SK-N-SH (cell line): ENCODE measurements around the gene LARGE1. TPM values are rescaled to one million over a fixed set of nuclear protein-coding genes. Genes with fewer than 3 reads are reported as not detected.

Source experiments
- CTCF ChIA-PET: fragments of 300-600, 350-600 bp; formaldehyde crosslinking; extraction: SDS; loops from one replicate; lab custom pipeline; 2021; lab: Yijun Ruan, JAX
- POLR2A ChIA-PET: fragments of 350-600 bp; sonication (Branson Sonifier 250); formaldehyde crosslinking; extraction: SDS; loops from one replicate; lab custom pipeline; 2020; ENCODE audit warnings: antibody characterized with exemption, inconsistent platforms; lab: Yijun Ruan, JAX
- DNase-seq: peaks from one replicate; pipeline ENCODE4 v3.0.0; 2012
- H2AFZ ChIP-seq: fragments of 200-600 bp; sonication (generic); 2 replicates; pipeline ENCODE4 v1.8.1; 2016; ENCODE audit warnings: antibody characterized with exemption, mild to moderate bottlenecking, low read depth
- H3F3A ChIP-seq: fragments of 200-600 bp; sonication (generic); replicated peaks from 2 replicates; pipeline ENCODE3; 2016; ENCODE audit warnings: antibody characterized with exemption, mild to moderate bottlenecking; ENCODE audit not compliant: insufficient read depth
- H3K27ac ChIP-seq, 2 experiments: fragments of 200-500 bp in 1 of 2; fragments of 200-600 bp in 1 of 2; sonication (Bioruptor generic) in 1 of 2; sonication (generic), shearing (Covaris generic) in 1 of 2; 2 replicates each; pipeline versions ENCODE4 v1.5.1 to v1.6.1; 2014 to 2016; ENCODE audit warnings: low read depth in 2 of 2, inconsistent platforms in 1 of 2, low read length in 1 of 2, mild to moderate bottlenecking in 1 of 2, mixed read lengths in 1 of 2
- H3K27me3 ChIP-seq: fragments of 200-600 bp; sonication (generic), shearing (Covaris generic); 2 replicates; pipeline ENCODE4 v1.6.1; 2016; ENCODE audit warnings: mixed run types; ENCODE audit not compliant: insufficient read depth
- H3K36me3 ChIP-seq, 2 experiments: fragments of 200-500 bp in 1 of 2; fragments of 200-600 bp in 1 of 2; sonication (Bioruptor generic) in 1 of 2; sonication (generic) in 1 of 2; replicated peaks in 1 of 2; 2 replicates each; pipeline versions ENCODE3 to v1.5.1; 2014 to 2016; ENCODE audit warnings: low read length in 1 of 2, mild to moderate bottlenecking in 1 of 2; ENCODE audit not compliant: insufficient read depth in 2 of 2, control insufficient read depth in 1 of 2
- H3K4me1 ChIP-seq, 2 experiments: fragments of 200-500 bp in 1 of 2; fragments of 200-600 bp in 1 of 2; sonication (Bioruptor generic) in 1 of 2; sonication (generic), shearing (Covaris generic) in 1 of 2; 2 replicates each; pipeline versions ENCODE4 v1.5.1 to v1.6.1; 2014 to 2016; ENCODE audit warnings: low read depth in 1 of 2, low read length in 1 of 2, mixed run types in 1 of 2; ENCODE audit not compliant: insufficient read depth in 2 of 2, control insufficient read depth in 1 of 2
- H3K4me2 ChIP-seq: fragments of 200-600 bp; sonication (generic), shearing (Covaris generic); 2 replicates; pipeline ENCODE4 v1.6.1; 2017; ENCODE audit warnings: mixed run types
- H3K4me3 ChIP-seq, 2 experiments: fragments of 200-500 bp in 1 of 2; fragments of 200-600 bp in 1 of 2; sonication (Bioruptor generic) in 1 of 2; sonication (generic), shearing (Covaris generic) in 1 of 2; 2 replicates each; pipeline versions ENCODE4 v1.5.1 to v1.8.1; 2014 to 2016; ENCODE audit warnings: low read depth in 2 of 2, inconsistent platforms in 1 of 2, low read length in 1 of 2, mild to moderate bottlenecking in 1 of 2, mixed read lengths in 1 of 2, moderate library complexity in 1 of 2
- H3K79me2 ChIP-seq: fragments of 200-600 bp; sonication (generic); 2 replicates; pipeline ENCODE4 v1.8.1; 2017; ENCODE audit warnings: mild to moderate bottlenecking; ENCODE audit not compliant: insufficient read depth
- H3K9ac ChIP-seq: fragments of 200-600 bp; sonication (generic); 2 replicates; pipeline ENCODE4 v1.6.1; 2017; ENCODE audit warnings: mixed run types
- H3K9me2 ChIP-seq: fragments of 200-600 bp; sonication (generic); 2 replicates; pipeline ENCODE4 v1.6.1; 2017; ENCODE audit warnings: mixed run types
- H3K9me3 ChIP-seq: fragments of 200-600 bp; sonication (generic); 2 replicates; pipeline ENCODE4 v1.6.1; 2017; ENCODE audit warnings: mixed run types, mild to moderate bottlenecking, moderate library complexity
- H4K20me1 ChIP-seq: fragments of 200-600 bp; sonication (generic); 2 replicates; pipeline ENCODE4 v1.6.1; 2017; ENCODE audit warnings: mild to moderate bottlenecking, mixed run types; ENCODE audit not compliant: insufficient read depth
- CHD2 ChIP-seq: fragments of 150-350 bp; IDR thresholded peaks from 2 replicates; pipeline ENCODE4 v1.6.1; 2018; ENCODE audit warnings: low read length; ENCODE audit not compliant: partially characterized antibody
- EP300 ChIP-seq, 2 experiments: IDR thresholded peaks; 2 replicates each; pipeline versions ENCODE4 v1.4.0 to v1.6.1; 2012; ENCODE audit warnings: borderline replicate concordance in 1 of 2, low read depth in 1 of 2, low read length in 1 of 2
- EZH2phosphoT487 ChIP-seq: fragments of 200-600 bp; sonication (generic); IDR thresholded peaks from 2 replicates; pipeline ENCODE4 v1.6.1; 2017; ENCODE audit warnings: low read depth, mixed run types, mild to moderate bottlenecking, antibody characterized with exemption, moderate library complexity, borderline replicate concordance
- FOXJ3 ChIP-seq: sonication (generic); formaldehyde crosslinking; IDR thresholded peaks from 2 replicates; pipeline ENCODE4 v1.5.1; 2020; ENCODE audit warnings: mild to moderate bottlenecking, missing genetic modification reagents
- GATA2 ChIP-seq: sonication (generic); formaldehyde crosslinking; IDR thresholded peaks from 2 replicates; pipeline ENCODE4 v1.5.0; 2020; ENCODE audit warnings: mild to moderate bottlenecking, missing genetic modification reagents
- NFIC ChIP-seq: IDR thresholded peaks from 2 replicates; pipeline ENCODE4 v1.4.0; 2012; ENCODE audit warnings: borderline replicate concordance
- NRF1 ChIP-seq: IDR thresholded peaks from 2 replicates; pipeline ENCODE4 v1.6.1; 2012; ENCODE audit warnings: low read depth, mild to moderate bottlenecking, low read length
- POLR2AphosphoS5 ChIP-seq: IDR thresholded peaks from 2 replicates; pipeline ENCODE4 v1.6.1; 2012; ENCODE audit warnings: low read depth, low read length
- RAD21 ChIP-seq: IDR thresholded peaks from 2 replicates; pipeline ENCODE4 v1.6.1; 2012; ENCODE audit warnings: mild to moderate bottlenecking, low read length
- RXRA ChIP-seq: IDR thresholded peaks from 2 replicates; pipeline ENCODE4 v1.4.0; 2012; ENCODE audit warnings: low read depth, mild to moderate bottlenecking, borderline replicate concordance
- SMC3 ChIP-seq: IDR thresholded peaks from 2 replicates; pipeline ENCODE4 v1.6.1; 2012; ENCODE audit warnings: low read depth, low read length, improper control_type of control experiment
- TAF1 ChIP-seq: IDR thresholded peaks from 2 replicates; pipeline ENCODE4 v1.6.1; 2012; ENCODE audit warnings: low read depth, mild to moderate bottlenecking, low read length, moderate library complexity, borderline replicate concordance
- TCF12 ChIP-seq: IDR thresholded peaks from 2 replicates; pipeline ENCODE4 v1.4.0; 2012
- TEAD4 ChIP-seq: IDR thresholded peaks from 2 replicates; pipeline ENCODE4 v1.4.0; 2012; ENCODE audit warnings: mild to moderate bottlenecking, borderline replicate concordance; ENCODE audit not compliant: insufficient read depth
- YY1 ChIP-seq: IDR thresholded peaks from 2 replicates; pipeline ENCODE4 v1.4.0; 2012; ENCODE audit warnings: low read depth, mild to moderate bottlenecking
- WGBS: methylation state at CpG from one replicate; pipeline ENCODE4 v1.1.6; 2017; ENCODE audit warnings: low lambda C conversion rate; 5-methylcytosine and 5-hydroxymethylcytosine counted together
- polyA plus RNA-seq, 3 experiments: library from polyadenylated mRNA; depleted of rRNA; stranded (reverse); fragments of >200 nt; gene quantifications; 2 replicates each; pipeline ENCODE4 v1.2.3, GENCODE V29; 2012
- TF ChIP-seq, protein P1 (sequence below): IDR thresholded peaks from 2 replicates; pipeline ENCODE4 v1.4.0; 2012; ENCODE audit warnings: low read depth
- TF ChIP-seq, protein P2 (sequence below): fragments of 200-600 bp; sonication (generic); IDR thresholded peaks from 2 replicates; pipeline ENCODE4 v1.6.1; 2017; ENCODE audit warnings: antibody characterized with exemption, mild to moderate bottlenecking, moderate library complexity
- TF ChIP-seq, protein P3 (sequence below): IDR thresholded peaks from 2 replicates; pipeline ENCODE4; 2012
- TF ChIP-seq, protein P4 (sequence below): fragments of 150-350 bp; IDR thresholded peaks from 2 replicates; pipeline ENCODE4 v1.6.1; 2017; ENCODE audit warnings: antibody characterized with exemption, low read length, low read depth, borderline replicate concordance

The LARGE1 gene
- polyA plus RNA-seq, 1 of the 3 experiments (the other 2 are of a cell fraction), result 1.1 TPM

DNA sequence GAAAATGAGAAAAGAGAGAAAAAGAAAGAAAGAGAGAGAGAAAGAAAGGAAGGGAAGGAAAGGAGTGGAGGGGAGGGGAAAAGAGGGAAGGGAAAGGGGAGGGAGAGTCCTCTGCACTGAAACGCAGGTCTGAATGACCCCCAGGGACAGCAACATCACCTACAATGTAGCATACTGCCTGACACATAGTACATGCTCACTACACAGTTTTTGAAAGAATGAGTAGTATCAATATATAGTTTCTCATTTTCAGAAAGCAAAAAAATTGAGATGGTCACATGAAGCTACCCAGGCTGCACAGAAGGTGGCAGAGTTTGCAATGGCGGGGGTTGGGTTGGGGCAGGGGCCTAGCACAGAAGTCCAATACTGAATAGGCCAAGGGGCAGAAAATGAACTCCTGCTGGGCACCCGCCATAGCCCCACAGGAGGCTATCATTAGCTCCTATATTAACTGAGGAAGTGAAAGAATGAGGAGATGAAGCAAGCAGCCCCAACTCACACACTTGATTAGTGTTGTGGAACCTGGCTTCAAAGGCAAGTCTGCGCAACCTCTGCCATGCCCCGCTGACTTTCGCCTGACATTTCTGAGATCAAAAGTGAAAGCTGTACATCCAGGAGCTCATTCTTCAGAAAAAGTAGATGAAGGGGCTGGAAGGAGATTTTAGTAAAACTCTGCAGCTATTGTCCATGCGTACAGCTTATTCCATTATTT lies 620.9 kb downstream of the LARGE1 start:
- Histone ChIP-seq H3K4me1 (no peaks in the 10 kb centered on the region), H3K9ac (no peak overlapping the region), H3K4me3 (no peak overlapping the region), H3K9me3 (no peaks in the 10 kb centered on the region), H3K27me3 (no peaks in the 10 kb centered on the region)
- 65% methylated on average over 6 of the region's 7 CpGs for WGBS
- CTCF ChIA-PET, result interaction anchor here (0.6 to 2.4 kb wide), 11 partner anchors 10 to 812 kb away, joined by 3 to 9 read pairs (median 3); no protein-coding TSS in a partner anchor
- no peak for TF ChIP-seq EP300 (IDR thresholded peaks at IDR 0.05; ENCODE audit: borderline replicate concordance in 1 of 2, low read depth in 1 of 2, low read length in 1 of 2)
- TF ChIP-seq RXRA, result no peak
- no peak for TF ChIP-seq NFIC
- TF ChIP-seq, protein P1, sequence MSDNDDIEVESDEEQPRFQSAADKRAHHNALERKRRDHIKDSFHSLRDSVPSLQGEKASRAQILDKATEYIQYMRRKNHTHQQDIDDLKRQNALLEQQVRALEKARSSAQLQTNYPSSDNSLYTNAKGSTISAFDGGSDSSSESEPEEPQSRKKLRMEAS, result no peak
- TF ChIP-seq FOXJ3, result no peak
- TF ChIP-seq EZH2phosphoT487, result no peak
- TF ChIP-seq SMC3, result no peak
- no peak for TF ChIP-seq POLR2AphosphoS5
- TF ChIP-seq, protein P2, sequence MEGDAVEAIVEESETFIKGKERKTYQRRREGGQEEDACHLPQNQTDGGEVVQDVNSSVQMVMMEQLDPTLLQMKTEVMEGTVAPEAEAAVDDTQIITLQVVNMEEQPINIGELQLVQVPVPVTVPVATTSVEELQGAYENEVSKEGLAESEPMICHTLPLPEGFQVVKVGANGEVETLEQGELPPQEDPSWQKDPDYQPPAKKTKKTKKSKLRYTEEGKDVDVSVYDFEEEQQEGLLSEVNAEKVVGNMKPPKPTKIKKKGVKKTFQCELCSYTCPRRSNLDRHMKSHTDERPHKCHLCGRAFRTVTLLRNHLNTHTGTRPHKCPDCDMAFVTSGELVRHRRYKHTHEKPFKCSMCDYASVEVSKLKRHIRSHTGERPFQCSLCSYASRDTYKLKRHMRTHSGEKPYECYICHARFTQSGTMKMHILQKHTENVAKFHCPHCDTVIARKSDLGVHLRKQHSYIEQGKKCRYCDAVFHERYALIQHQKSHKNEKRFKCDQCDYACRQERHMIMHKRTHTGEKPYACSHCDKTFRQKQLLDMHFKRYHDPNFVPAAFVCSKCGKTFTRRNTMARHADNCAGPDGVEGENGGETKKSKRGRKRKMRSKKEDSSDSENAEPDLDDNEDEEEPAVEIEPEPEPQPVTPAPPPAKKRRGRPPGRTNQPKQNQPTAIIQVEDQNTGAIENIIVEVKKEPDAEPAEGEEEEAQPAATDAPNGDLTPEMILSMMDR, result no peak
- TF ChIP-seq, protein P3, sequence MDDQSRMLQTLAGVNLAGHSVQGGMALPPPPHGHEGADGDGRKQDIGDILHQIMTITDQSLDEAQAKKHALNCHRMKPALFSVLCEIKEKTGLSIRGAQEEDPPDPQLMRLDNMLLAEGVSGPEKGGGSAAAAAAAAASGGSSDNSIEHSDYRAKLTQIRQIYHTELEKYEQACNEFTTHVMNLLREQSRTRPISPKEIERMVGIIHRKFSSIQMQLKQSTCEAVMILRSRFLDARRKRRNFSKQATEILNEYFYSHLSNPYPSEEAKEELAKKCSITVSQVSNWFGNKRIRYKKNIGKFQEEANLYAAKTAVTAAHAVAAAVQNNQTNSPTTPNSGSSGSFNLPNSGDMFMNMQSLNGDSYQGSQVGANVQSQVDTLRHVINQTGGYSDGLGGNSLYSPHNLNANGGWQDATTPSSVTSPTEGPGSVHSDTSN, result no peak
- TF ChIP-seq TCF12, result no peak
- TF ChIP-seq TAF1, result no peak
- TF ChIP-seq NRF1, result no peak
- TF ChIP-seq, all 33 proteins: peak for 0
- H3F3A ChIP-seq, result no peaks in the 10 kb centered on the region
- POLR2A ChIA-PET, result no interaction called here
- no peak for DNase-seq
- H3K9me2 ChIP-seq, result no peaks in the 10 kb centered on the region
- no peaks in the 10 kb centered on the region for H3K79me2 ChIP-seq
- no peaks in the 10 kb centered on the region for H3K36me3 ChIP-seq
- no peak overlapping the region for H3K4me2 ChIP-seq
- no peak overlapping the region for H2AFZ ChIP-seq
- H4K20me1 ChIP-seq, result no peaks in the 10 kb centered on the region
- no peak overlapping the region for H3K27ac ChIP-seq

DNA sequence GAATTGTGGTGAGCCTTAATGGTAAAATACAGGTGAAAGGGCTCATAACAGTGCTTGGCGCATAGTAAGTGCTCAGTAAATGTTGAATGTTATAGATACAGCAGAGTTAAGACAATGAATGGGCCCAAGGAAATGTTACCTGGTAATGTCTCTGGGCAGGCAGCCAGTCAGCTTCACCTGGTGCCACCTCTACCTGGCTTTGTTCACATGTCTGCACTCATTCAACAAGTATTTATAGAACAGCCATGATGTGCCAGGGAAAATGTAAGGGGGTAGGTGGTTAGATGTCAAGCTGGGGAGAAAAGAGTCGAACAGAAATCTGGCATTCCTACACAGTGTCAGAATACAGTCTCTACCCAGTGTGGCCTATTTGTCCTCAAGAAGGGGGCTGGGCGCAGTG lies 623.3 kb downstream of the LARGE1 start:
- WGBS, result 56% methylated on average over 3 of the region's 3 CpGs
- TF ChIP-seq, protein P1, result no peak
- TF ChIP-seq CHD2, result no peak
- TF ChIP-seq YY1, result no peak
- no peak for TF ChIP-seq RAD21
- TF ChIP-seq, protein P3, result no peak
- TF ChIP-seq TEAD4, result no peak
- TF ChIP-seq NRF1, result no peak
- no peak for TF ChIP-seq POLR2AphosphoS5
- TF ChIP-seq, protein P4, sequence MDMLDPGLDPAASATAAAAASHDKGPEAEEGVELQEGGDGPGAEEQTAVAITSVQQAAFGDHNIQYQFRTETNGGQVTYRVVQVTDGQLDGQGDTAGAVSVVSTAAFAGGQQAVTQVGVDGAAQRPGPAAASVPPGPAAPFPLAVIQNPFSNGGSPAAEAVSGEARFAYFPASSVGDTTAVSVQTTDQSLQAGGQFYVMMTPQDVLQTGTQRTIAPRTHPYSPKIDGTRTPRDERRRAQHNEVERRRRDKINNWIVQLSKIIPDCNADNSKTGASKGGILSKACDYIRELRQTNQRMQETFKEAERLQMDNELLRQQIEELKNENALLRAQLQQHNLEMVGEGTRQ, result no peak
- TF ChIP-seq GATA2 (CRISPR knock-in tag), result no peak

More for the DNA sequence above, 623.3 kb downstream of the LARGE1 start:
- no peak overlapping the region for H3K9ac ChIP-seq
- H3K27me3 ChIP-seq, result no peaks in the 10 kb centered on the region
- no peaks in the 10 kb centered on the region for H3K9me3 ChIP-seq
- no peak overlapping the region for H3K4me3 ChIP-seq
- H3K4me1 ChIP-seq, result no peaks in the 10 kb centered on the region
- H3K9me2 ChIP-seq, result no peaks in the 10 kb centered on the region
- no peak overlapping the region for H3K4me2 ChIP-seq
- no peaks in the 10 kb centered on the region for H3K36me3 ChIP-seq
- ChIA-PET CTCF (interaction anchor here (1.1 kb wide), 1 partner anchor 11 kb away, joined by 3 read pairs; no protein-coding TSS in a partner anchor), POLR2A (no interaction called here)
- no peak overlapping the region for H3K27ac ChIP-seq
- DNase-seq, result no peak
- no peak overlapping the region for H2AFZ ChIP-seq
- H3K79me2 ChIP-seq, result no peaks in the 10 kb centered on the region
- H3F3A ChIP-seq, result no peaks in the 10 kb centered on the region
- no peaks in the 10 kb centered on the region for H4K20me1 ChIP-seq
